ENCODE data around the gene B3GAT3. TPM values are rescaled to one million over a fixed set of nuclear protein-coding genes. Genes with fewer than 3 reads are reported as not detected.

Gene B3GAT3
- total RNA-seq, 4 donors from 2014 or later = 8.6 to 17.2 (median 12.9) TPM

- peak in 5 of 6 experiments; percentile 48 to 69 (median 62) for TF ChIP-seq CTCF (IDR thresholded peaks at IDR 0.05)
- no peak for TF ChIP-seq POLR2A (IDR thresholded peaks at IDR 0.05)
- intact Hi-C loops (cut with DNase I) = no loop called here
- Histone ChIP-seq H3K4me1 (peaks cover 18 to 64% (median 29%) of the 10 kb centered on the region in 3 donors), H3K27ac (peak overlapping the region in 3 of 4 donors; percentile 59 to 97 (median 94)), H3K36me3 (peaks cover 36 to 66% (median 44%) of the 10 kb centered on the region in 3 donors), H3K9me3 (no peaks in the 10 kb centered on the region), H3K4me3 (no peak overlapping the region), H3K27me3 (no peaks in the 10 kb centered on the region)
- 19 to 51% methylated on average over 6 to 8 of the region's 13 CpGs for WGBS, 2 donors
- no peak for DNase-seq
Measured at GRCh38 chr11:62593434-62594044, 28.2 kb downstream of the B3GAT3 start.

- Histone ChIP-seq H3K4me1 (peaks cover 16 to 64% (median 24%) of the 10 kb centered on the region in 3 donors), H3K36me3 (peaks cover 31 to 66% (median 39%) of the 10 kb centered on the region in 3 donors), H3K27me3 (no peaks in the 10 kb centered on the region), H3K27ac (peak overlapping the region; percentile 88 to 97 (median 96)), H3K9me3 (no peaks in the 10 kb centered on the region), H3K4me3 (no peak overlapping the region)
- TF ChIP-seq POLR2A (IDR thresholded peaks at IDR 0.05) (no peak), CTCF (IDR thresholded peaks at IDR 0.05) (no peak)
- WGBS, 2 donors = 65 to 70% methylated on average over 8 of the region's 8 CpGs
- intact Hi-C loops (cut with DNase I) = no loop called here
- no peak for DNase-seq
Measured at GRCh38 chr11:62592989-62593421, 28.8 kb downstream of the B3GAT3 start.

GRCh38 chr11:62592146-62592815 lies 29.5 kb downstream of the B3GAT3 start:
- Histone ChIP-seq H3K4me3 (peak overlapping the region; percentile 35 to 84 (median 75)), H3K9me3 (no peaks in the 10 kb centered on the region), H3K27ac (peak overlapping the region; percentile 88 to 97 (median 96)), H3K4me1 (peaks cover 16 to 57% (median 24%) of the 10 kb centered on the region in 3 donors), H3K36me3 (peaks cover 24 to 66% (median 32%) of the 10 kb centered on the region in 3 donors), H3K27me3 (no peaks in the 10 kb centered on the region)
- intact Hi-C loops (cut with DNase I) = no loop called here
- TF ChIP-seq CTCF (IDR thresholded peaks at IDR 0.05) (no peak), POLR2A (IDR thresholded peaks at IDR 0.05) (no peak)
- WGBS, 2 donors = 0 to 14% methylated on average over 3 to 8 of the region's 17 CpGs
- DNase-seq = no peak

- H3K4me1 ChIP-seq = peaks cover 16 to 54% (median 24%) of the 10 kb centered on the region in 3 donors
- DNase-seq = peak; percentile 89
Measured at GRCh38 chr11:62591448-62592145, 30.2 kb downstream of the B3GAT3 start, which contains the start of gene TUT1. TSS of gene TUT1 (minus strand) at chr11:62591523. CDS start at chr11:62591485, 38 bp downstream.

More at GRCh38 chr11:62591448-62592145, 30.2 kb downstream of the B3GAT3 start, which contains the start of gene TUT1:
- peak within 1 kb of the TSS; percentile 52 to 84 (median 75) for H3K4me3 ChIP-seq
- no peaks in the 10 kb centered on the region for H3K27me3 ChIP-seq
- intact Hi-C loops (cut with DNase I) = no loop called here
- H3K36me3 ChIP-seq = peaks cover 22 to 66% (median 26%) of the 10 kb centered on the region in 3 donors
- WGBS, 2 donors = 1% methylated on average over 16 to 19 of the region's 58 CpGs
- H3K27ac ChIP-seq = peak within 1 kb of the TSS; percentile 88 to 97 (median 96)
- H3K9me3 ChIP-seq = no peaks in the 10 kb centered on the region
- TF ChIP-seq CTCF (IDR thresholded peaks at IDR 0.05) (peak in 3 of 6 experiments; percentile 4 to 20 (median 19)), POLR2A (IDR thresholded peaks at IDR 0.05) (peak in 3 of 4 donors; percentile 69 to 90 (median 79))
